ENCODE results near the gene HEATR5A.

The HEATR5A gene

DNA sequence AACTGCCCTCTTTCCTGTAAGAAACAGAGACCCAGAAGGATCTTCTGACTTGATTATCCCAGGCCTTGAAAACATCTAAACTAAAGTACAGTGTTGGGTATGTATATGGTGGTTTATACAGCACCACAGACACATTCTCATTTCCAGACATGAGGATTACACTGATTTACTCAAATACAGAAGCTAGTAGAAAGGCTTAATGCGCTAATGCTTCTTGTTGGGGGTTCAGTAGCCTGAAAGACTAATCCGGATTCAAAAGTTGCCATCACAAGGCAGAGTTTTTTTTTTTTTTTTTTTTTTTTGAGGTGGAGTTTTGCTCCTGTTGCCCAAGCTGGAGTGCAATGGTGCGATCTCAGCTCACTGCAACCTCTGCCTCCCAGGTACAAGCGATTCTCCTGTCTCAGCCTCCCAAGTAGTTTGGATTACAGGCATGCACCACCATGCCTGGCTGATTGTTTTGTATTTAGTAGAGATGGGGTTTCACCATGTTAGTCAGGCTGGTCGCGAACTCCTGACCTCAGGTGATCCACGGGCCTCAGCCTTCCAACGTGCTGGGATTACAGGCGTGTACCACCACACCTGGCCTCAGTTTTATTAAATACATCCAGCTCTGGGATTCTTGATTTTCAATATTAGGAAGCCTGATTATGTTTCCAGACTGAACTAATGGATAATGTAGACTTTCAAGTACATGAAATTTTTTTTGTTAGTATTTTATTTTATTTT is 166.4 kb downstream of the HEATR5A start:
- Histone ChIP-seq H3K4me1 (ENCODE audit: low read length) (peaks cover 11% of the 10 kb centered on the region), H3K36me3 (replicated peaks; ENCODE audit: low read depth, low read length) (no peaks in the 10 kb centered on the region), H3K9me3 (ENCODE audit: insufficient read depth, low read length) (no peaks in the 10 kb centered on the region), H2AFZ (ENCODE audit: low read depth, low read length) (no peak overlapping the region), H3K4me2 (ENCODE audit: low read length) (no peak overlapping the region), H3K9ac (ENCODE audit: low read length) (no peak overlapping the region), H3K27ac (ENCODE audit: low read length) (no peak overlapping the region), H3K27me3 (ENCODE audit: low read depth, low read length) (no peaks in the 10 kb centered on the region), H4K20me1 (ENCODE audit: insufficient read depth, low read length) (no peaks in the 10 kb centered on the region), H3K4me3 (ENCODE audit: low read length) (no peak overlapping the region), H3K79me2 (ENCODE audit: low read length) (no peaks in the 10 kb centered on the region)
- TF ChIP-seq EZH2phosphoT487 (IDR thresholded peaks at IDR 0.05; ENCODE audit: low read depth), result no peak
- TF ChIP-seq, protein P1, sequence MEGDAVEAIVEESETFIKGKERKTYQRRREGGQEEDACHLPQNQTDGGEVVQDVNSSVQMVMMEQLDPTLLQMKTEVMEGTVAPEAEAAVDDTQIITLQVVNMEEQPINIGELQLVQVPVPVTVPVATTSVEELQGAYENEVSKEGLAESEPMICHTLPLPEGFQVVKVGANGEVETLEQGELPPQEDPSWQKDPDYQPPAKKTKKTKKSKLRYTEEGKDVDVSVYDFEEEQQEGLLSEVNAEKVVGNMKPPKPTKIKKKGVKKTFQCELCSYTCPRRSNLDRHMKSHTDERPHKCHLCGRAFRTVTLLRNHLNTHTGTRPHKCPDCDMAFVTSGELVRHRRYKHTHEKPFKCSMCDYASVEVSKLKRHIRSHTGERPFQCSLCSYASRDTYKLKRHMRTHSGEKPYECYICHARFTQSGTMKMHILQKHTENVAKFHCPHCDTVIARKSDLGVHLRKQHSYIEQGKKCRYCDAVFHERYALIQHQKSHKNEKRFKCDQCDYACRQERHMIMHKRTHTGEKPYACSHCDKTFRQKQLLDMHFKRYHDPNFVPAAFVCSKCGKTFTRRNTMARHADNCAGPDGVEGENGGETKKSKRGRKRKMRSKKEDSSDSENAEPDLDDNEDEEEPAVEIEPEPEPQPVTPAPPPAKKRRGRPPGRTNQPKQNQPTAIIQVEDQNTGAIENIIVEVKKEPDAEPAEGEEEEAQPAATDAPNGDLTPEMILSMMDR (IDR thresholded peaks at IDR 0.05; ENCODE audit: low read depth, low read length), result no peak

DNA sequence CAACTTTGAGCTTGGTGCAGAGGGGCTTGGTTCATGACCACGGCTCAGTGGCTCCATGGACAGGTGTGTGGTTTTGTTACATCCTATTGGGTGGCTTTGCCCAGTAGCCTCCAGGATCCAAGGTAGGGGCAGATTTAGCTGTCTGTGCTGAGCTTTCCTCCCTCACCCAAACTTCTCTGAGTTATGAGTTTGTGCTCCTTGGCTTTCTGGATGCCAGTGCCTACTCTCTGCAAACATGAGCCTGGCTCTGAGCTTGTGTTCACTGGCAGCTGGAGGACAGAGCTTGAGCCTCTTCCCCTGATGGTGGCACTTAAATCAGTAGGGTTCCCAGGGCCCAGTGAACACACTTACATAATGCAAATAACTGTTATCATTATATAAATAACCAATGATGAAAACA is 167.5 kb downstream of the HEATR5A start:
- peaks cover 11% of the 10 kb centered on the region for H3K4me1 ChIP-seq (ENCODE audit: low read length)
- H2AFZ ChIP-seq (ENCODE audit: low read depth, low read length), result no peak overlapping the region
- H3K4me3 ChIP-seq (ENCODE audit: low read length), result no peak overlapping the region

DNA sequence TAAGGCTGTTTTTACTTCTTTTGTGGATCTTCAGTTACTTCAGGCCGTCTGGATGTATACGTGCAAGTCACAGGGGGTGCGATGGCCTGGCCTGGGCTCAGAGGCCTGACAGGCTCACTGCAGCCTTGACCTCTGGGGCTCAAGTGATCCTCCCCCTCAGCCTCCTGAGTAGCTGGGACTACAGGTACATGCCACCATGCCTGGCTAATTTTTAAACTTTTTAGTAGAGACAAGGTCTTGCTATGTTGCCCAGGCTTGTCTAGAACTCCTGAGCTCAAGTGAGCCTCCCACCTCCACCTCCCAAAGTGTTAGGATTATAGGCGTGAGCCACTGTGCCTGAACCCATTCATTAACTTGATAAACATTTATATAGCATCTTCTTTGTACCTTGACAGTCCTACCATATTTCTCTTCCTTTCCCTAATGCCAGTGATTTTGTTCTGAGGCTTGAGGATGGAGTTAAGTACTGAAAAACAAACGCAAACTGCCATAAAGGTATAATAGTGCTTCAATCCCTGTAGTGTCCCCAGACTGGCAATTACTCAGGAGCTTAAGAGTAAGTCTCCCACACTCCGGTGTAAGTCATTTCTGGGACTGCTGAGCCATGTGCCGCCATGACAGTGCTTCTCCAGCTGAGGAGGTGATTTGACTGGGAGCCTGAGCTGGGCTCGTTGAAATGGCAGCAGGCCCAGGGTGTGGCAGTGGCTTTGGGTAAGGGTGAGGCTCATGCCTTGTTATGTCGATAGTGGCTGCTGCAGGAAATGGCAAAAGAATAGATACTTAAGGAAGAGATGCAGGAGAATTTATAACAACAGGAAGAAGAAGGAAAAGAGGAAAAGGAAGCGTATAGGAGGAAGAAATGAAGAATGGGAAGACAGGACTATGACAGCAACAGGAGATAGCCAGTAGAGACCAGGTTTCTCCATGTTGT is 169.1 kb downstream of the HEATR5A start:
- Histone ChIP-seq H3K9me3 (ENCODE audit: insufficient read depth, low read length) (no peaks in the 10 kb centered on the region), H3K36me3 (replicated peaks; ENCODE audit: low read depth, low read length) (no peaks in the 10 kb centered on the region), H3K4me1 (ENCODE audit: low read length) (no peaks in the 10 kb centered on the region), H3K4me3 (ENCODE audit: low read length) (no peak overlapping the region), H3K4me2 (ENCODE audit: low read length) (no peak overlapping the region), H4K20me1 (ENCODE audit: insufficient read depth, low read length) (no peaks in the 10 kb centered on the region), H2AFZ (ENCODE audit: low read depth, low read length) (no peak overlapping the region), H3K27me3 (ENCODE audit: low read depth, low read length) (no peaks in the 10 kb centered on the region), H3K79me2 (ENCODE audit: low read length) (no peaks in the 10 kb centered on the region), H3K9ac (ENCODE audit: low read length) (no peak overlapping the region), H3K27ac (ENCODE audit: low read length) (no peak overlapping the region)
- TF ChIP-seq EZH2phosphoT487 (IDR thresholded peaks at IDR 0.05; ENCODE audit: low read depth), result no peak
- TF ChIP-seq, protein P1 (IDR thresholded peaks at IDR 0.05; ENCODE audit: low read depth, low read length), result no peak

More for the DNA sequence above, 167.5 kb downstream of the HEATR5A start:
- Histone ChIP-seq H4K20me1 (ENCODE audit: insufficient read depth, low read length) (no peaks in the 10 kb centered on the region), H3K36me3 (replicated peaks; ENCODE audit: low read depth, low read length) (no peaks in the 10 kb centered on the region), H3K79me2 (ENCODE audit: low read length) (no peaks in the 10 kb centered on the region), H3K27me3 (ENCODE audit: low read depth, low read length) (no peaks in the 10 kb centered on the region), H3K9me3 (ENCODE audit: insufficient read depth, low read length) (no peaks in the 10 kb centered on the region), H3K4me2 (ENCODE audit: low read length) (no peak overlapping the region), H3K9ac (ENCODE audit: low read length) (no peak overlapping the region), H3K27ac (ENCODE audit: low read length) (no peak overlapping the region)
- TF ChIP-seq, protein P1 (IDR thresholded peaks at IDR 0.05; ENCODE audit: low read depth, low read length), result no peak
- TF ChIP-seq EZH2phosphoT487 (IDR thresholded peaks at IDR 0.05; ENCODE audit: low read depth), result no peak

DNA sequence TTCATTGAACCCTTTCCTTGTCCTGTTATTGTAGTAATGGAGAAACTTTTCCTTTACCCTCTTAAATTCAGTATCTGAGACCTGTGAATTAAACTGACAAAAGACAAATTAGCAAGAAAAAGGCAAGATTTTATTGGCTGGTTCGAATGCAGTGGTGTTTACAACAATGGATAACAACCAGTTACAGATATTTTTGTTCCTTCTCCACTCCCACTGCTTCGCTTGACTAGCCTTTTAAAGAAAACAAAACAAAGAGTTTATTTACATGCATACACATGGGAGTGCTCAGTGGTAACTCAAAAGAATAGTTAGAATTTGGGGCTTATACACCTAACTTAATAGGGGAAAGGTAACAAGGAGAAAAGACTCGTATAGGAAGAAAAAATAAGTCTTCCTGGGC is 175.7 kb downstream of the HEATR5A start:
- H3K27me3 ChIP-seq (ENCODE audit: low read depth, low read length), result no peaks in the 10 kb centered on the region
- H3K36me3 ChIP-seq (replicated peaks; ENCODE audit: low read depth, low read length), result no peaks in the 10 kb centered on the region
- no peak overlapping the region for H3K4me3 ChIP-seq (ENCODE audit: low read length)
- no peaks in the 10 kb centered on the region for H4K20me1 ChIP-seq (ENCODE audit: insufficient read depth, low read length)
- no peak overlapping the region for H3K9ac ChIP-seq (ENCODE audit: low read length)
- no peak overlapping the region for H2AFZ ChIP-seq (ENCODE audit: low read depth, low read length)
- no peak overlapping the region for H3K4me2 ChIP-seq (ENCODE audit: low read length)
- peaks cover 13% of the 10 kb centered on the region for H3K4me1 ChIP-seq (ENCODE audit: low read length)
- TF ChIP-seq EZH2phosphoT487 (IDR thresholded peaks at IDR 0.05; ENCODE audit: low read depth), result no peak
- TF ChIP-seq, protein P1 (IDR thresholded peaks at IDR 0.05; ENCODE audit: low read depth, low read length), result no peak
- no peaks in the 10 kb centered on the region for H3K79me2 ChIP-seq (ENCODE audit: low read length)
- H3K27ac ChIP-seq (ENCODE audit: low read length), result no peak overlapping the region
- no peaks in the 10 kb centered on the region for H3K9me3 ChIP-seq (ENCODE audit: insufficient read depth, low read length)

All from OCI-LY3 (cell line).